HEK293T (cell line): ENCODE data around the gene SRD5A1.

Source experiments
- CTCF ChIA-PET: fragments of 350-600 bp; formaldehyde crosslinking; extraction: SDS; loops from one replicate; lab custom pipeline; 2021; ENCODE audit warnings: antibody characterized with exemption, inconsistent platforms; lab: Yijun Ruan, JAX
- POLR2A ChIA-PET: fragments of 350-600 bp; formaldehyde crosslinking; extraction: SDS; loops from one replicate; lab custom pipeline; 2020; ENCODE audit warnings: antibody characterized with exemption, inconsistent platforms; lab: Yijun Ruan, JAX
- DNase-seq: peaks from one replicate; pipeline ENCODE4 v3.0.0; 2012; ENCODE audit warnings: mixed read lengths; ENCODE audit errors: extremely low spot score
- ARNT ChIP-seq: fragments of 450-650 bp; IDR thresholded peaks from 2 replicates; pipeline ENCODE4 v1.6.1; 2017; ENCODE audit warnings: mild to moderate bottlenecking
- BHLHE40 ChIP-seq: fragments of 450-650 bp; IDR thresholded peaks from 2 replicates; pipeline ENCODE4 v1.6.1; 2016; ENCODE audit warnings: mild to moderate bottlenecking, moderate library complexity, borderline replicate concordance
- CTBP1 ChIP-seq: fragments of 450-650 bp; IDR thresholded peaks from 2 replicates; pipeline ENCODE4 v1.6.1; 2016; ENCODE audit warnings: borderline replicate concordance
- ELF4 ChIP-seq: fragments of 450-650 bp; IDR thresholded peaks from 2 replicates; pipeline ENCODE4 v1.6.1; 2017; ENCODE audit warnings: antibody characterized with exemption
- FOXA1 ChIP-seq: fragments of 450-650 bp; IDR thresholded peaks from 2 replicates; pipeline ENCODE4 v1.6.1; 2016; ENCODE audit warnings: mild to moderate bottlenecking
- FOXK2 ChIP-seq: fragments of 450-650 bp; IDR thresholded peaks from 2 replicates; pipeline ENCODE4 v1.6.1; 2016; ENCODE audit warnings: mild to moderate bottlenecking
- FOXM1 ChIP-seq: fragments of 450-650 bp; IDR thresholded peaks from 2 replicates; pipeline ENCODE4 v1.6.1; 2017; ENCODE audit warnings: mild to moderate bottlenecking, borderline replicate concordance
- HDGF ChIP-seq: fragments of 450-650 bp; IDR thresholded peaks from 2 replicates; pipeline ENCODE4 v1.6.1; 2017; ENCODE audit warnings: antibody characterized with exemption, borderline replicate concordance
- L3MBTL2 ChIP-seq: fragments of 450-650 bp; conservative IDR thresholded peaks from 2 replicates; pipeline ENCODE4 v1.6.1; 2016; ENCODE audit warnings: mild to moderate bottlenecking
- LEF1 ChIP-seq: fragments of 450-650 bp; IDR thresholded peaks from 2 replicates; pipeline ENCODE4 v1.6.1; 2017; ENCODE audit warnings: mild to moderate bottlenecking, borderline replicate concordance
- NFRKB ChIP-seq: fragments of 450-650 bp; IDR thresholded peaks from 2 replicates; pipeline ENCODE4 v1.6.1; 2016; ENCODE audit warnings: mild to moderate bottlenecking, moderate library complexity
- PKNOX1 ChIP-seq: fragments of 450-650 bp; IDR thresholded peaks from 2 replicates; pipeline ENCODE4 v1.6.1; 2016
- SP1 ChIP-seq: fragments of 450-650 bp; IDR thresholded peaks from 2 replicates; pipeline ENCODE4 v1.6.1; 2017
- SUZ12 ChIP-seq: fragments of 450-650 bp; IDR thresholded peaks from 2 replicates; pipeline ENCODE4 v1.6.1; 2016; ENCODE audit warnings: mild to moderate bottlenecking
- TARDBP ChIP-seq: fragments of 450-650 bp; IDR thresholded peaks from 2 replicates; pipeline ENCODE4 v1.6.1; 2016
- ZNF384 ChIP-seq: fragments of 450-650 bp; IDR thresholded peaks from 2 replicates; pipeline ENCODE4 v1.6.1; 2016

The SRD5A1 gene

GRCh38 chr5:6681682-6682081 lies 48.4 kb downstream of the SRD5A1 start:
- POLR2A ChIA-PET, result no interaction called here
- TF ChIP-seq PKNOX1 (no peak), BHLHE40 (no peak), ZNF384 (no peak), LEF1 (no peak), FOXK2 (no peak), SP1 (no peak), ELF4 (no peak), SUZ12 (no peak)
- CTCF ChIA-PET, result no interaction called here
- DNase-seq, result no peak

GRCh38 chr5:6682239-6682638 lies 49.0 kb downstream of the SRD5A1 start:
- DNase-seq, result no peak
- ChIA-PET CTCF (no interaction called here), POLR2A (no interaction called here)
- no peak for TF ChIP-seq BHLHE40

GRCh38 chr5:6683241-6683640 lies 50.0 kb downstream of the SRD5A1 start:
- POLR2A ChIA-PET, result no interaction called here
- DNase-seq, result no peak
- CTCF ChIA-PET, result no interaction called here
- TF ChIP-seq ZNF384, result no peak
- TF ChIP-seq NFRKB, result no peak
- no peak for TF ChIP-seq L3MBTL2
- no peak for TF ChIP-seq ELF4
- TF ChIP-seq BHLHE40, result no peak
- TF ChIP-seq FOXM1, result no peak
- no peak for TF ChIP-seq TARDBP
- no peak for TF ChIP-seq FOXK2
- no peak for TF ChIP-seq PKNOX1
- no peak for TF ChIP-seq LEF1
- TF ChIP-seq CTBP1, result no peak
- no peak for TF ChIP-seq ARNT
- TF ChIP-seq FOXA1, result no peak
- TF ChIP-seq SP1, result no peak
- no peak for TF ChIP-seq SUZ12

GRCh38 chr5:6684075-6684474 lies 50.8 kb downstream of the SRD5A1 start:
- no peak for TF ChIP-seq L3MBTL2
- TF ChIP-seq FOXM1, result 0 out of 2 replicates have a peak, but pooled peaks have one; percentile 12
- ChIA-PET CTCF (no interaction called here), POLR2A (no interaction called here)
- DNase-seq, result no peak

- ChIA-PET CTCF (no interaction called here), POLR2A (no interaction called here)
- TF ChIP-seq HDGF, result no peak
- DNase-seq, result no peak
Observed at GRCh38 chr5:6686501-6686900, 53.3 kb downstream of the SRD5A1 start.

GRCh38 chr5:6686915-6687409 lies 53.7 kb downstream of the SRD5A1 start:
- DNase-seq, result no peak
- POLR2A ChIA-PET, result interaction anchor here (0.9 kb wide), 1 partner anchor 54 kb away, joined by 3 read pairs; the partner anchor contains the start of gene NSUN2
- no peak for TF ChIP-seq BHLHE40
- no peak for TF ChIP-seq SP1
- TF ChIP-seq ARNT, result no peak
- no peak for TF ChIP-seq HDGF
- TF ChIP-seq ZNF384, result no peak
- no peak for TF ChIP-seq SUZ12
- no peak for TF ChIP-seq TARDBP
- TF ChIP-seq ELF4, result no peak
- TF ChIP-seq LEF1, result no peak
- no peak for TF ChIP-seq NFRKB
- TF ChIP-seq FOXK2, result no peak
- no peak for TF ChIP-seq CTBP1
- no peak for TF ChIP-seq FOXM1
- no peak for TF ChIP-seq PKNOX1
- TF ChIP-seq L3MBTL2, result no peak
- TF ChIP-seq FOXA1, result no peak
- CTCF ChIA-PET, result no interaction called here

- CTCF ChIA-PET, result no interaction called here
- TF ChIP-seq FOXM1, result no peak
- TF ChIP-seq FOXA1, result no peak
- POLR2A ChIA-PET, result interaction anchor here (0.9 kb wide), 1 partner anchor 55 kb away, joined by 3 read pairs; the partner anchor contains the start of gene NSUN2
- no peak for DNase-seq
Observed at GRCh38 chr5:6687505-6687904, 54.3 kb downstream of the SRD5A1 start.

GRCh38 chr5:6692906-6693305 lies 59.7 kb downstream of the SRD5A1 start:
- DNase-seq, result no peak
- ChIA-PET POLR2A (no interaction called here), CTCF (no interaction called here)
- no peak for TF ChIP-seq SUZ12
- TF ChIP-seq ARNT, result no peak
- TF ChIP-seq L3MBTL2, result no peak
- TF ChIP-seq PKNOX1, result no peak
- TF ChIP-seq CTBP1, result no peak
- TF ChIP-seq LEF1, result no peak
- no peak for TF ChIP-seq SP1
- TF ChIP-seq FOXA1, result no peak
- no peak for TF ChIP-seq TARDBP
- no peak for TF ChIP-seq NFRKB
- TF ChIP-seq HDGF, result no peak
- TF ChIP-seq ELF4, result no peak
- no peak for TF ChIP-seq BHLHE40
- no peak for TF ChIP-seq FOXK2
- no peak for TF ChIP-seq FOXM1
- TF ChIP-seq ZNF384, result no peak
